Stimulated activated naive CD8-positive, alpha-beta T cell treated with anti-CD3 and anti-CD28 coated beads, Interleukin-15, amount 100 ng/mL, for 72 hours (primary cell): Measurements from ENCODE around the gene PNMA8C.
"Not testable (repeated sequence)": the region's sequence is repeated elsewhere in the genome, so short reads cannot be mapped to it uniquely, and the experiment has no call there.

ENCODE experiments used
- ATAC-seq: fragments of 150-1000 bp; cut with Tn5 transposase; 2 replicates; pipeline ENCODE4 v1.10.0; 2021; ENCODE audit warnings: mild to moderate bottlenecking, moderate library complexity
- DNase-seq, 2 donors: peaks; one replicate each; pipeline ENCODE4 v3.0.0; 2021 to 2022
- H3K27ac Mint-ChIP-seq, 2 donors: one replicate each; pipeline ENCODE4 v1.8.0; 2022; ENCODE audit warnings: mild to moderate bottlenecking in 2 of 2, mixed read lengths in 2 of 2, moderate library complexity in 2 of 2
- H3K27me3 Mint-ChIP-seq: one replicate; pipeline ENCODE4 v1.8.0; 2022; ENCODE audit warnings: mixed read lengths
- H3K4me1 Mint-ChIP-seq: one replicate; pipeline ENCODE4 v1.8.0; 2022; ENCODE audit warnings: mild to moderate bottlenecking, mixed read lengths
- H3K4me3 Mint-ChIP-seq, 2 donors: one replicate each; pipeline ENCODE4 v1.8.0; 2022; ENCODE audit warnings: mild to moderate bottlenecking in 2 of 2, mixed read lengths in 2 of 2, moderate library complexity in 1 of 2
- H3K9me3 Mint-ChIP-seq, 2 donors: one replicate each; pipeline ENCODE4 v1.8.0; 2022; ENCODE audit warnings: mixed read lengths in 2 of 2

PNMA8C gene

DNA sequence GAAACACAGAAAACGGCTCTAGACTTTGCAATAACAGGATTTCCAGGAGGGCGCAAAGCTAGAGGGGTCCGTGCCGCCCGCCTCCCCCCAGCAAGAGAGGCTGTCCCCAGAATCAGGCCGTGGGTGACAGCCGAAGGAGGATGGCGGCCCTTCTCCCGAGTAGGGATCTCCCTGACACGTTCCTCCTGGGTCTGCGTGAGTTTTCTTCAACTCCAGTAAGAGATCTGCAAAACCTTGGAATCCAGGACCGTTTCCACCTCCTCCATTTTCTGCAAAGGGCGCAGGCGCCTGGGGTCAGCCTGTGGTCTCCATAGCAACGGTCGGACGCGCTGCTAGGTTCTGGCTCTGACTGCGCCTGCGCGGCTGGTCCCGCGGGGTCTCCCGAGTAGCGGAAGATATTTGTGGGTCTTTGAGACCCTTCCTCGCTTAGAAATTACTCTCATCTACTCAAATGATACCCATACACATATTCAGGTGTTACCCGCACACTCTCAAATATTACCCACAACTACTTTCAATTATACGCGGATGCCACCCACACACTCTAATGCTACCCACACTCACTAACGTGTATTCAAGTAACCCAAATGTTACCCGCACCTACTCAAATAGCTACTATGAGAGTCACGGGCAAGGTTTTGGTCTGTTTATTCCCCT, 2.1 kb downstream of the PNMA8C start:
- H3K27me3 Mint-ChIP-seq, result peaks cover 96% of the 10 kb centered on the region
- H3K4me1 Mint-ChIP-seq, result peaks cover 35% of the 10 kb centered on the region
- DNase-seq, result peak; percentile 42 to 63
- no peaks in the 10 kb centered on the region for H3K9me3 Mint-ChIP-seq
- no peak overlapping the region for H3K27ac Mint-ChIP-seq
- peak overlapping the region; percentile 79 to 83 for H3K4me3 Mint-ChIP-seq
- peak; percentile 94 for ATAC-seq

DNA sequence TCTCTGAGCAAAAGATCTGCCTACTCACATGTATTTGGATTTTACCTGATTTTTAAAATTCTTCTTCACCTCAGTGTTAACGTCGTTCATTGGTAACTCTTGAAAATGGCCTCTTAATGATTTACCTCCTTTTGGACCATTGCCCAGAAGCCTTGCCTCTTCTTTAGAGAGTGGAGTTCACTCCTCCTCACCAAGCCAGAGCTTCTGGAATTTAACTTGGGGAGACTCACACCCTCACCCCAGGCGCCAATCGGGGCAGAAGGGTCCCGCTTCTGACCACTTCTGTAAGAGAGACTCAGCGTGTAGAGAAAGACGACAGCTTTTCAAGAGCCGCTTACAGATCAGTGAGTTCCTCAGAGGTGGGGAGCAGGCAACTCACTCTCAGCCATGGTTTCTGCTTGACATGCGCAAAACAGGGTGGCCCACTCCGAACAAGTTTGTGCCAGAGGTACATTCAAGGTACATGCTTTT, 2.7 kb downstream of the PNMA8C start:
- no peak for ATAC-seq
- H3K27ac Mint-ChIP-seq, result no peak overlapping the region

DNA sequence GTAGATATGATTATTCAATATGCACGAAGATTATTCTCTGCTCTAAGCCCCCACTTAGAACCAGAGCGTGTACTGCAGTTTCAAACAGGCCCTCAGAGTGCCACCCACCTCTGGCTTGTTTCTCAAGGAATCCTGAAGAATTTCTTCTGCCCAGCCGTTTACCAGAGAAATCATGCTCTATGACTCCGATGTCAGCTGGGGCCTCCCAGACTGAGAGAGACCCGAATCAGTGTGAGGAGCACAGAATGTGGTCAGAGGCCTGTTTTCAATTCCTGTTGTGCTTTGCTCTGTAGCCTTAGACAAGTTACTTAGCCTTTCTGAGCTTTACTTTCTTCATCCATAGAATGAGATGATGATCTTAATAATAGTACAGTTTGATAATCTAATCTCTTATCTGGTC, 5.5 kb downstream of the PNMA8C start:
- Mint-ChIP-seq H3K27me3 (peaks cover 95% of the 10 kb centered on the region), H3K4me3 (no peak overlapping the region), H3K27ac (no peak overlapping the region), H3K4me1 (peaks cover 24% of the 10 kb centered on the region), H3K9me3 (no peaks in the 10 kb centered on the region)
- DNase-seq, result no peak
- ATAC-seq, result no peak

More for the DNA sequence above, 2.7 kb downstream of the PNMA8C start:
- no peak for DNase-seq
- Mint-ChIP-seq H3K4me1 (peaks cover 35% of the 10 kb centered on the region), H3K27me3 (peaks cover 95% of the 10 kb centered on the region), H3K4me3 (peak overlapping the region; percentile 79 to 83), H3K9me3 (no peaks in the 10 kb centered on the region)

DNA sequence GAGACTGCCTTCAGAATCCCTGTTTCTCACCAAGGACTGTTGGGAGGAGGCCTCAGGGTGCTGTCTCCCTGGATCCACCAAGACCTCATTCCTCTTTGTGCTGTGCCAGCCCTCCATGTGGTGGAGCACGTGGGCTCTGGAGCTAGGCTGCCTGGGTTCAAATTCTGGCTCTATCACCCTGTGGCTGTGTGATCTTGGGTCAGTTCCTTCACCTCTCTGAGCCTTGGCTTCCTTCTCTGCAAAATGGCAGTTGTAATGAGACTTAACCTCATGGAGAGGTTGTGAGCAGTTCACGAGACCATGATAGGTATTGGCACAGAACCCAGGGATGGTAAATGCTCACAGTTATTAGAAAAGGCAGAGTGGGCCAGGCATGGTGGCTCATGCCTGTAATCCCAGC, 6.4 kb downstream of the PNMA8C start:
- H3K9me3 Mint-ChIP-seq, result no peaks in the 10 kb centered on the region
- no peak overlapping the region for H3K4me3 Mint-ChIP-seq
- ATAC-seq (no peak), DNase-seq (no peak)
- H3K27me3 Mint-ChIP-seq, result peaks cover 89% of the 10 kb centered on the region
- no peak overlapping the region for H3K27ac Mint-ChIP-seq
- H3K4me1 Mint-ChIP-seq, result peaks cover 15% of the 10 kb centered on the region

DNA sequence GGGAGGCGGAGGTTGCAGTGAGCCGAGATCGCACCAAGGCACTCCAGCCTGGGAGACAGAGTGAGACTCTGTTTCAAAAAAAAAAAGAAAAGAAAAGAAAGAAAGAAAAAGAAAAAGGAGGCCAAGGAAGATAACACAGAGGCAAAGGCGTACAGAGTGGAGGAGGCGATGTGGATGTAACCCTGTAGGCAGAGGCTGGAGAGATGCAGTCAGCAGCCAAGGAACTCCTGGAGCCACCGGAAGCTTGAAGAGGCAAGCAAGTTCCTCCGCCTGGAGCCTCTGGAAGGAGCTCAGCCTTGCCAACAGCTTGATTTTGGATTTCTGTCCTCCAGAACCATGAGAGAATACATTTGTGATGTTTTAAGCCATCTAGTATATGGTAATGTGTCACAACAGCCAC, 8.7 kb downstream of the PNMA8C start:
- Mint-ChIP-seq H3K27ac (no peak overlapping the region), H3K4me3 (no peak overlapping the region), H3K27me3 (peaks cover 88% of the 10 kb centered on the region), H3K9me3 (no peaks in the 10 kb centered on the region), H3K4me1 (peaks cover 13% of the 10 kb centered on the region)
- no peak for DNase-seq
- ATAC-seq, result no peak

DNA sequence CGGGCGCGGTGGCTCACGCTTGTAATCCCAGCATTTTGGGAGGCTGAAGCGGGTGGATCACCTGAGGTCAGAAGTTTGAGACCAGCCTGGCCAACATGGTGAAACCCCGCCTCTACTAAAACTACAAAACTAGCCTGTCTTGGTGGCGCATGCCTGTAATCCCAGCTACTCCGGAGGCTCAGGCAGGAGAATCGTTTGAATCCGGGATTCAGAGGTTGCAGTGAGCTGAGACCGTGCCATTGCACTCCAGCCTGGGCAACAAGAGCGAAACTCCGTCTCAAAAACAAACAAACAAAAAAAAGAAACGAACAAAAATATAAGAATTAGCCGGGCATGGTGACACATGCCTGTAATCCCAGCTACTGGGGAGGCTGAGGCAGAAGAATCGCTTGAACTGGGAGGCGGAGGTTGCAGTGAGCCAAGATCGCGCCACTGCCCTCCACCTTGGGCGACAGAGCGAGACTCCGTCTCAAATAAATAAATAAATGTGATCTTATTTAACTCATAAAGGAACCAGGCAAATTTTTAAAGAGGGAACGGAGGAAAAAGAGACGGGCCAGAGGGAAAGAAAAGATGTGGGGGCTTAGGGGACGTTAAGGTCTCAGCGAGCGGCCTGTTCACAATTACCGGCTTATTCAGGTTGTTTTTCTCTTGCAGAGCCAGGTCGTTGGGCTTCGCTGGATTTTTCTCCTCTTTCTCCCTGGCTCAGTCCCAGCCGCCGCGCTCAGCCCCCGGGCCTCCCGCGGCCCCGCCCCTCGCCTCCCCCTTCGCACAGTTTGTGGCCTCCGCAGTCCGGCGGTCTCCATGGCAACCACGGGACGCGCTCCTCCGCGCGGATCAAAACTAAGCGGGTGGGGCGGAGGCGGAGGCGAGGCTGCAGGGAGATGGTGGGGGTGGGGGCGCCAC, 12.7 kb downstream of the PNMA8C start:
- H3K9me3 Mint-ChIP-seq, H3K27ac Mint-ChIP-seq: not testable (repeated sequence)
- H3K27me3 Mint-ChIP-seq, result peaks cover 94% of the 10 kb centered on the region
- DNase-seq, result peak in 1 of 2 donors; percentile 47
- H3K4me1 Mint-ChIP-seq, result peaks cover 30% of the 10 kb centered on the region
- peak overlapping the region in 1 of 2 donors; percentile 29 for H3K4me3 Mint-ChIP-seq
- peak; percentile 71 for ATAC-seq

DNA sequence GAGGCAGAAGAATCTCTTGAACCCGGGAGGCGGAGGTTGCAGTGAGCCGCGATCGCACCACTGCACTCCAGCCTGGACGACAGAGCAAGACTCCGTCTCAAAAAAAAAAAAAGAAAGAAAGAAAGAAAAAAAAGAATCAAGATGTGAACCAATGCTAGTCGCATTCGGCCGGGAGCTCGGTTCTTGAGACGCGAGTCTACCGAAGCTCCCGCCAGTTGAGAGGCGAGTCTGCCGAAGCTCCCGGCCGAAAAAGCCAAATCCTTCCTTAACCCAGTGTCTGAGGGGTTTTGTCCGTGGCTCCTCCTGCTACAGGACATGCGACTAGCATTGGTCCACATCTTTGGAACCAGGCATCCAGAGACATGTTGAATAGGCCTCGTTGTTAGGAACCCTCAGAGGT, 13.8 kb downstream of the PNMA8C start:
- Mint-ChIP-seq H3K4me3 (peak overlapping the region in 1 of 2 donors; percentile 33), H3K4me1 (peaks cover 30% of the 10 kb centered on the region), H3K27me3 (peaks cover 94% of the 10 kb centered on the region)
- ATAC-seq, H3K27ac Mint-ChIP-seq, H3K9me3 Mint-ChIP-seq, DNase-seq: not testable (repeated sequence)

DNA sequence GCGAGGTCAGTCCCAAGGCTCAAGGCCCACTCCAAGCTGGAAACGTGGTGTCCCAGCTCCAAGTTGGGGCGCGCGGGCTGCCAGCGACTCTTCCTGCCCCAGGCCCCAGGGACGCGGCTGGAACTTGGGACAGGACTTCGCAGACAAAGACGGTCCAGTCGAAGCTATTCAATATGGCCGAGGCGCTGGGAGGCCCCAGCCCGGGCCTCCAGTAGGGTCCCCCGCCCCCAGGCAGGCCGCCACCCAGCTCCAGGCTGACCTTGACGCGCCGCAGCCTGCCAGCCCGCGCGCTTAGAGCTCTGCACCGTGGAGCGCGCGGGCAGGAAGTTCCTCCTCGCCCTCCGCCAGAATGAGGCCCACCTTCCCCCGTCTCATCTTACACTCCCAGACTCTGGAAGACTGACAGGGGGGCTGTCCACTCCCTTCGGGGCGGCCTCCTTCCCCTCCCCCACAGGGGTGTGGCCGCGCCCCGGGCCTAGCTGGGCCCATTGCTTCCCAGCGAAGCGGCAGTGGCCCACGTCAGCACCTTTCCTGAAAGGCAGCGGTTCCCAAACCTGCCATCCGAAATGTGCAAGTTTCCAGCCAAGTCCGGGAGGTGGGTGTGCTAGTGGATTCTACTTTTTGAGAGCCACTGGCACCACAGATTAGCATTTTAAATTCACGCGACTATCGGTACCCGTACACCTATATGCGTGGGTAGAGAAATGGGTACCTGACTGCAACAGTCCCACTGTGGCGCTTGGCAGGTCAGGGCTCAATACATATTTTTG, 15.3 kb downstream of the PNMA8C start, which contains the start of gene CCDC8:
TSS of gene CCDC8 (minus strand) at position 303 of the 770 bp plus-strand sequence. CDS start 754 bp downstream, outside the sequence.
- Mint-ChIP-seq H3K4me1 (peaks cover 34% of the 10 kb centered on the region), H3K4me3 (peak within 1 kb of the TSS in 1 of 2 donors; percentile 38), H3K27me3 (peaks cover 93% of the 10 kb centered on the region), H3K27ac (no peak within 1 kb of the TSS), H3K9me3 (no peaks in the 10 kb centered on the region)
- DNase-seq (no peak), ATAC-seq (no peak)

DNA sequence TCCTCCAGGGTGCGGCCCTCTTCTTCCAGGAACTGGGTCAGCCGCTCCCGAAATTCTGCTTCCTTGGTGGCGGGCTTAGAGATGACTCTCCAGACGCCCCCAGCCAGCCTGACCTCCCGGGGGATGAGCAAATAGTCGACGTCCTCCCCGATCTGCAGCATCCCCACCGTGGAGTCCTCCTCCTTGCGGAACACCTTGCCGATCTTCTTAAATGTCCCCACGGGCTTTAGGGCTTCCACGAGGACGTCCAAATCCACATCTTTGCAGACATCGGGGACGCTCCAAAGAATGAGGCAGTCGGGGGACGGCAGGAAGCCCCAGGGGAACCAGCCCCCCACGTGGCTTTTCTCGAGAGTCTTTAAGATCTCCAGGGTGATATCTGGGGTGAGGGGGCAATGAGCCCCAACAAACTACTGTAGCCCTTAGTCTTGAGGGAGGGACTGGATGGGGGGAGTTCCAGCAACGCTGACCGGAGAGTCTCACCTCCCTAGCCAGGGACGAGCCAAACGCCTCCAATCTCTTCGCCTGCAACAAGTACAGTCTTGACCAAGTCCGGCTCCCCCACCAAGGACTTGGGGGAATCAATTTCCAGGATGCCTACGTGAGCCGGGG, 16.0 kb downstream of the PNMA8C start:
- H3K27ac Mint-ChIP-seq, result no peak overlapping the region
- H3K4me1 Mint-ChIP-seq, result peaks cover 38% of the 10 kb centered on the region
- peak overlapping the region in 1 of 2 donors; percentile 38 for H3K4me3 Mint-ChIP-seq
- DNase-seq (no peak), ATAC-seq (no peak)
- H3K9me3 Mint-ChIP-seq, result no peaks in the 10 kb centered on the region
- peaks cover 94% of the 10 kb centered on the region for H3K27me3 Mint-ChIP-seq

DNA sequence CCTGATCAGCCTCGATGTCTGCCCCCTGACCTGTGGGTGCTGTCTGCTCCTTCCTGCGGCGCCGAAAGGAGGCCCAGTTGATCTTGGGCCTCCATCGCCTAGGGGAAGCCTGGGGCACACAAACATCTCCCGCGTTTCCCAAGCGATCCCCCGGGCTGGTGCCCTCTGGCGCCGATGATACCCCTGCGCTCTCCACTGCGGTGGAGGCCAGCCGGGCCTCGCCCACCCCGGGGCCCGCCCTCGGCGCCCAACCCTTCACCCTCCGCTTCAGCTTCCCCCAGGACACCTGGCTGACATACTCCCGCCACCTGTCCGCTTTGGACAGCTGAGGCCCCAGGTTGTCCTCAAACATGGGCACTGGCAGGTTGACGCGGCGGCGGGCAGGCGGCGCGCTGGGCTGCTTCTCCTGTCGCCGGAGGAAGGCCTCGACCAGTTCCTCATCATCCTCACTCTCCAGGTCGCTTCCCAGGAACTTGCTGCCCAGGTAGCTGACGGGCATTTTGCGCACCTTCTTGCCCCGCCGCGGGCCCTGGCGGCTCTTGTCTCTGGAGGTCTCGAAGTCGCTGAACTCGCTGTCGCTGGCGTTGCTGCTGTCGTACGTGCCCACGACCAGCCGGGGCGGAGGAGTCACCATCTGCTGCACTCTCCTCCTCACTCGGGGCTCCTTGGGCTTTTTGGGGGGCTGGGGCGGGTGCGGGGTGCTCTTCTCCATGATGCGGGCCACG, 16.6 kb downstream of the PNMA8C start:
- ATAC-seq, result no peak
- H3K4me1 Mint-ChIP-seq, result peaks cover 38% of the 10 kb centered on the region
- DNase-seq, result no peak
- H3K9me3 Mint-ChIP-seq, result no peaks in the 10 kb centered on the region
- no peak overlapping the region for H3K4me3 Mint-ChIP-seq
- H3K27me3 Mint-ChIP-seq, result peaks cover 99% of the 10 kb centered on the region
- H3K27ac Mint-ChIP-seq, result no peak overlapping the region

DNA sequence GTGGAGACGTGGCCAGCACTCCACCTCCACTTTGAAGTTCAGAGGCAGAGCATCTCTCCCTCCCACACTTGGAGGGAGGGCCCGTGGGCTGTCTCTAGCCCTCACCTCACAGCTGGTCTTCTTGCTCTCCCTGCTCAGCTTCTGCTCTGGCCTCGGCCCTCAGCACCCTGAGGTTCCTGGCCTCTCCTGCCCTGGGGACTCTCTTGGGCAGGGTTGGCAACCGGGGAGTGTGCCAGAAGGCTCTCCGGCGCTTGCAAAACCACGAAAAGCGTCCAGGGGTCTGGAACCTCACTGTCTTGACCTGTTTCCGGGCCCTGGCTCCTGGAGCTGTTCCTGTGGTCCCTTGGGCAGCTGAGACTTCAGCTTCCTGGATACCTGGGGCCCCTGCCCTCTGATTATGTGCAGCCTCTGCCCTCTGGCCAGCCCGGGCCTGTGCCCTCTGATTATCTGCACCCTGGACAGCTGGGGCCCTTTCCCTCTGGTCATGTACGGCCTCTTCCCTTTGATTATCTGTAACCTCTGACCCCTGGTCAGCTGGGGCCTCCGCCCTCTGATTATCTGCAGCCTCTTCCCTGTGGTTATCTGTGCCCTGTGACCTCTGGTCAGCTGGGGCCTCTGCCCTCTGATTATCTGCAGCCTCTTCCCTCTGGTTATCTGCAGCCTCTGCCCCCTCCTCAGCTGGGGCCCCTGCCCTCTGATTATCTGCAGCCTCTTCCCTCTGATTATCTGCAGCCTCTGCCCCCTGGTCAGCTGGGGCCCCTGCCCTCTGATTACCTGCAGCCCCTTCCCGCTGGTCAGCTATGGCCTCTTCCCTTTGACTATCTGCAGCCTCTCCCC, 17.4 kb downstream of the PNMA8C start:
- DNase-seq, result no peak
- ATAC-seq, result no peak
- Mint-ChIP-seq H3K27ac (no peak overlapping the region), H3K9me3 (no peaks in the 10 kb centered on the region), H3K27me3 (peaks cover 99% of the 10 kb centered on the region), H3K4me3 (no peak overlapping the region), H3K4me1 (peaks cover 30% of the 10 kb centered on the region)

DNA sequence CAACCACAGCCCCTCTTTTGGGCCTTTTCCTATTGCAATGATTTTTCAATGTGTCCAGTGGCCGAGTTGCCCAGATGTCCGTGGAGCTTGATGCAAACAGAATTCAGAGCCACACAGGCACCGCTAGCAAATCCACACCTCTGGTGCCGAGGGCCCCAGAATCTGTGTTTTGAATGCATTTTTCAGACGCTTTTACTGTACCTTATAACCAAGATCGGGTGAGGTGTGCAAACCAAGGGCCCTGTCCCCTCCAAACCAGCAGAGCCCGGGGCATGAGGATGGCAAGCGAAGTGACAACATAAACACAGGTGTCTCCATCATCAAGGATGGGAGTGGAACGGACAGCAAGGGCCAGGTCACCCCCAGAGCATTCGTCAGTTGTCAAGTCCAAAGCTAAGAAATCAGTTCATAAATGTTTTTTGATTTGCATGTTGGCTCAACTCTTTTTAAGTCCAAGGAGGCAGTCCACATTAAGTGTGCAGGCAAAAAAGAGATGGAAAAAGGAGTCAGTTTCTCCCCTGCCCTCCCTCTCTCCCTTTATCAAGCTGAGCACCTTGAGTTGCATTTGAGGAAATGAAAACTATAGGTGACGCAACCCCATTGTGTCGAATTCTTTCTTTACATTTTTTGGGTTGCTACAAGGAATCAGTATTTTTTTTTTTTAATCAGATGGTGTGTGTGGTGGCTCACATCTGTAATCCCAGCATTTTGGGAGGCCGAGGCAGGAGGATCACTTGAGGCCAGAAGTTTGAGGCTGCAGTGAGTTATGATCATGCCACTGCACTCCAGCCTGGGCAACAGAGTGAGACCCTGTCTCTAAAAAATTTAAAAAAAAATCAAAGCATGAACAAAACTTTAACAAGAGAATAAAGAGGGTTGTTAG, 18.3 kb downstream of the PNMA8C start:
- ATAC-seq (no peak), DNase-seq (no peak)
- Mint-ChIP-seq H3K4me1 (peaks cover 25% of the 10 kb centered on the region), H3K4me3 (no peak overlapping the region), H3K27ac (no peak overlapping the region), H3K27me3 (peaks cover 99% of the 10 kb centered on the region), H3K9me3 (no peaks in the 10 kb centered on the region)

DNA sequence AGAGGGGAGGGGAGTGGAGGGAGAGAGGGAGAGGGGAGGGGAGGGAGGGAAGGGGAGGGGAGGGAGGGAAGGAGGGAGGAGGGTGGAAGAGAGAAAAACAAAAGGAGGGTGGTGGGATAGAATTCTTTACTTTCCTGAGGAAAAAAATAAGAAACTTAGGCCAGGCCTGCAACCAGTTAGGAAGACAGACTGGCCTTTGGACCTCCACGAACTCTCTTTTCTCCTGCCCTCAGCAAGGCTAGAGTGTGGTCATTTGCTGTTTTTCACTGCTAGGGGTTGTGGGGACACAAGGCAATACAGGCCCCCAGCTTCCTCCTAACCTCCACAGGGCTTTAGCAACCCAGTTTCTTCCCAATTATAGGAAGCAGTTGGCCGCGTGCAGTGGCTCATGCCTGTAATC, 19.5 kb downstream of the PNMA8C start:
- H3K4me1 Mint-ChIP-seq, result peaks cover 33% of the 10 kb centered on the region
- H3K4me3 Mint-ChIP-seq, result no peak overlapping the region
- peaks cover 99% of the 10 kb centered on the region for H3K27me3 Mint-ChIP-seq
- no peaks in the 10 kb centered on the region for H3K9me3 Mint-ChIP-seq
- ATAC-seq (no peak), DNase-seq (no peak)
- H3K27ac Mint-ChIP-seq, result no peak overlapping the region
